Left kidney (tissue), 2 donors: ENCODE measurements around the gene UAP1L1. TPM values are rescaled to one million over a fixed set of nuclear protein-coding genes. Genes with fewer than 3 reads are reported as not detected.
A peak's percentile ranks its signal among the peaks of the same experiment; 100 is the strongest.

Experiments
- DNase-seq: peaks from one replicate; pipeline ENCODE4 v3.0.0-alpha.2; 2013
- polyA plus RNA-seq: library from polyadenylated mRNA; unstranded; fragments of 120-200 nt; gene quantifications from one replicate; pipeline ENCODE4 v1.2.1, GENCODE V29; 2013; ENCODE audit not compliant: insufficient read length

Gene UAP1L1
- polyA plus RNA-seq, 1 donor = 6.9 TPM

DNA sequence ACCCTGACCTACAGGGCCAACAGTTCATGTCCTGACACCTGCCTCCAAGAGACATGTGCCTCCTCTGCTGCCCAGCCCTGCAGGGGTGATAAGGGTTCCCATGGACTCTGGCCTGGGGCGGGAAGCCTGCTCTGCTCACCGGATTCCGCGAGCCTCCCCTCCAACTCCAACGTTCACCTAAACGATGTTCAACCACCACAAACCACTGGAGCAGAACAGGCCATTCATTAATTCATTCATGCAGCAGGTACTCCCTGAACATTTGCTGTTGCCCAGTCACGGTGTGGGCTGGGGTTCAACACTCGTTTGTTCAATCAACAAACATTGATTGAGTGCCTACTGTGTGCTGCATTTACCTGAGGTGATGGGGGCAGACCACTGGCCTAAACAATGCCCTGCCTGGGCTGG, 3.3 kb upstream of the UAP1L1 start:
- no peak for DNase-seq

DNA sequence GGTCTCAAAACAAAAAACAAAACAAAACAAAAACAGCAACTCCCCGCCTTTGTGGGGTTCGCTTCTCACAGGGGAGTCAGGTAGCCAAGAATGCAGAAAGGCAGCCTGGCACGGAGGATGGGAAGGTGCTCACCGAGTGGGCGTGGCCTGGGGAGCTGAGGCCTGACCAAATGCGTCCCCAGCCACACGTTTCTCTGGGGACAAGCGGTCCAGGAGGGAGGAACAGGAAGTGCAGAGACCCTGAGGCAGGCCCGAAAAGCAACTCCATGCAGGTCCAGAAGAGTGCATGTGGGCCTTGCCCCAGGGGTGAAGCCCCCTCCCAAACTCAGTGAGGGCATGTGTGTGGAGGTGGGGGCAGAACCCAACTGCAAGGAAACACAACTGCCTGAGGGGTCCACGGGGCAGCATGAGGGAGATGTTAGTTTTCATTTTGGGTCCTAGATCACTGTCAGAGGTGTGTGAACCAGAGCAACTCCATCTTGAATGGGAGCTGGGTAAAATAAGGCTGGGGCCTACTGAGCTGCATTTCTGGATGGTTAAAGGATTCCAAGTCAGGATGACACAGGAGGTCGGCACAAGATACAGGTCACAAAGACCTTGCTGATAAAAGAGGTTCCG, 2.6 kb upstream of the UAP1L1 start:
- DNase-seq = no peak

GRCh38 chr9:137075275-137075775, 2.0 kb upstream of the UAP1L1 start:
- no peak for DNase-seq

GRCh38 chr9:137076636-137077009, 694 bp upstream of the UAP1L1 start:
- DNase-seq = no peak

DNA sequence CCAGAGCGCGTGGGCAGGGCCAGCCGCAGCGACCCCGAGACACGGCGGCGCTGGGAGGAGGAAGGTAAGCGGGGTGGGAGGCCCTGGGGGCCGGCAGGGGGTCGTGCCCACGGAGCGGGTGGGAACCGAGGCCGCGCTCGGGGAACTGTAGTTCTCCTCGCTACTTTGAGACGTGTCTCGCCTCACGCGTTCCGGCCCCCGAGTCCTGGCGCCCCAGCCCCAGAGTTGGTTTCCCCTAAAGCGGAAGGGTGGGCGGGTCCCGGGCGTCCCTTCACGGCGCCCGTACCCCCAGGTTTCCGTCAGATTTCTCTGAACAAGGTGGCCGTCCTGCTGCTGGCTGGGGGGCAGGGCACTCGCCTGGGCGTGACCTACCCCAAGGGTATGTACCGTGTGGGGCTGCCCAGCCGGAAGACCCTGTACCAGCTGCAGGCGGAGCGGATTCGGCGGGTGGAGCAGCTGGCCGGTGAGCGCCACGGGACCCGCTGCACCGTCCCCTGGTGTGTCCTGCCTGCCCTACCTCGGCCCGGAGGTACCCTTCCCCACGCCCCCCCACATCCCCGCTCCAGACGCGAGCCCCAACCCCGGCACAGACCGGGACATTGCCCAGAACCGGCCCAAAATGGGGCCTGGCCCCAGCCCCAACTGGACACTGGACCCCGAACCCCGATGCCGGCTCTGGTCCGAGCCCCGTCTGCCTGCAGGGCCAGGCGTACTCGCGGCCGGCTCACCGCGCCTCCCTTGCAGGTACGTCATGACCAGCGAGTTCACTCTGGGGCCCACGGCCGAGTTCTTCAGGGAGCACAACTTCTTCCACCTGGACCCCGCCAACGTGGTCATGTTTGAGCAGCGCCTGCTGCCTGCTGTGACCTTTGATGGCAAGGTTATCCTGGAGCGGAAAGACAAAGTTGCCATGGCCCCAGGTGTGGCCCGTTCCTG, 709 bp downstream of the UAP1L1 start:
- DNase-seq = no peak

GRCh38 chr9:137078701-137079400, 1.5 kb downstream of the UAP1L1 start:
- DNase-seq = no peak

DNA sequence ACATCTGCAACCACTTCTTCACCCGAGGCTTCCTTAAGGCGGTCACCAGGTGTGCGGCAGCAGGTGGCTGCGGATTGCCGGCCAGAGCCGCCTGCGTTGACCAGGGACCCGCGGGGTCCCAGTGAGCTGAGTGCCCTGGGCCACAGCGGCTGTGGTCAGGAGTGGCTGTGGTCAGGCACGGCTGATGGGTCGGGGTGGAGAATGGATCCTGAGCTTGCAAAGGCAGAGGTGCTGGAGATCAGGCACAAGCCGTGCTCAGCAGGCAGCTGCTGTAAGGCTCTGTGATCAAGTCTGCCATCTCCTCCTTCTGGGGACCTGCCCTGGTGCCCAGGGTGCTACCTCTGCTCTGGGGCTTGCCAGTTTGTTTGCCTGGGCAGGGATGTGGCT, 2.1 kb downstream of the UAP1L1 start:
- no peak for DNase-seq

GRCh38 chr9:137080260-137081122, 3.2 kb downstream of the UAP1L1 start:
- DNase-seq = no peak

DNA sequence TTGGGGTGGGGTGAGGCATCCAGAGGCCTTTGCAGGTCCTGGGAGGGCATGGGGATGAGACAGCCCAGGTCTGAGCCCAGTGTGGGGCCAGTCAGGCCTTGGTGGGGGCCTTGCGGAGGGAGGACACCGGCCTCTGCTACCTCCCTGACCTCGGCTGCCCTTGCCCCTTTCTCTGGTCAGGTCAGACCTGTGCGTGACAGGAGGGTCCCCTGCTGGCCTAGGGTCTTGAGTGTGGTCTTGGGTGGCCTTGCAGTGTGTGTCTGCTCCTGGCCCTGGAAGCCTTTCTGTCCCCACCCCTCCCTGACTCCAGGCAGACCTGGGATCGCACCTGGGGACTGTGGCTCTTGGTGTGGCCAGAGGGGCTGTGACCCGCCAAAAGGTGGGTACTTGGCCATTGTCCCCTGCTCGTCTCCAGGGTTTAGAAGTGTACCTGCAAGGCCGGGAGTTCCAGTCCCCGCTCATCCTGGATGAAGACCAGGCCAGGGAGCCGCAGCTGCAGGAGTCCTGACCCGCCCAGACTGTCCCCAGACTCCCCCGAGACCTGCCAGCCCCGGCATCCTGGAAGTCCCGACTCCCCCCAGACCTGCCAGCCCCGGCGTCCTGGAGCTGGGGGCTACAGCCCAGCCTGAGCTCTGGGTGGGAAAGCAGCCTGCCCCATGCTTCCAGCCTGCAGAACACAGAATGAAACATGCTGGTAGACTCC, 5.1 kb downstream of the UAP1L1 start:
- DNase-seq = no peak

GRCh38 chr9:137082925-137083290, 5.6 kb downstream of the UAP1L1 start:
- no peak for DNase-seq

DNA sequence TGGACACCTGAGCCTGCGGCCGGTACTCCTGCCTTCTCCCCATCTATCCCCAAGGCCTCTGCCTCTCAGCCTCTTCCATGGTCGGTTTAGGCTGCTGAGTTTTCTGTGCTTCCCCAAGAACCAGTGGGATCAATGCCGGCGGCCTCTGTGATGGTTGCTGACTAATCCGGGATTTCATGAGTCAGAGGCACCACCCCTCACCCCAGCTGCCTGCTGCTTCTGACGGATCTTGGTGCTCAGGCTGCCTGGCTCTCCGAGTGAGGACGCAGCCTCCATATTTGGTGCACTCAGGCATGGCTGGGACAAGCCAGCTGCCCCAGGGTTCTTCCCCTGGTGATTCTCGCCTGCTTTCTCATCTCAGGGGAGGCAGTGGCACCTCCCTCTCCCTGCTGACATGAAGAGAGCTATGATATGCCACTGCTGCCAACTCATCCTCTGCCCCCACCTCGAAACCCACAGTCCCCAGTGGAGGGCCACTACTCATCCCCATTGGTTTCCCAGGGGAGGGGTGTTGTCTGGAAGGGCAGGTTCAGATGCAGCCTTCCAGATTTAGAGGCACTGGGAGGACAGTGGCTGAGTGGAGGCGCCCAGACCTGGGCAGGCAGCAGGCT, 6.2 kb downstream of the UAP1L1 start:
- no peak for DNase-seq

DNA sequence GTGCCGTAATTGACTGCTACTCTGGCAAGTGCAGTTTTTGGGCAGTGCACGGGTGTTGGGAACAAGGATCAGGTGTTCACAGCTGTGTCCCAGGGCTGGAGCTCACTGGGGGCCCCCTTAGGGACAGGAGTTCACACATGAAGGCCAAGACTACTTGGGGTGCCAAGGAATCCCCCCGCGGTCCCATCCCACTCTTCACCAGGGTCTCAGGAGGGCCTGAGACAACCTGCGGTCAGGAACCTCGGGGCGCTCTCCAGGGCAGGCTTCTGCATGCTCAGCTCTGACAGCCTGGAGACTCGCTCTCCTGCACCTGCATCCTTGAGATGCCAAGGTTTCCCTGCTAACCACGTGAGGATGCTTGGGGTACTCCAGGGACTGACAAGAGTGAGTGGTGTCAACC, 7.2 kb downstream of the UAP1L1 start:
- no peak for DNase-seq

DNA sequence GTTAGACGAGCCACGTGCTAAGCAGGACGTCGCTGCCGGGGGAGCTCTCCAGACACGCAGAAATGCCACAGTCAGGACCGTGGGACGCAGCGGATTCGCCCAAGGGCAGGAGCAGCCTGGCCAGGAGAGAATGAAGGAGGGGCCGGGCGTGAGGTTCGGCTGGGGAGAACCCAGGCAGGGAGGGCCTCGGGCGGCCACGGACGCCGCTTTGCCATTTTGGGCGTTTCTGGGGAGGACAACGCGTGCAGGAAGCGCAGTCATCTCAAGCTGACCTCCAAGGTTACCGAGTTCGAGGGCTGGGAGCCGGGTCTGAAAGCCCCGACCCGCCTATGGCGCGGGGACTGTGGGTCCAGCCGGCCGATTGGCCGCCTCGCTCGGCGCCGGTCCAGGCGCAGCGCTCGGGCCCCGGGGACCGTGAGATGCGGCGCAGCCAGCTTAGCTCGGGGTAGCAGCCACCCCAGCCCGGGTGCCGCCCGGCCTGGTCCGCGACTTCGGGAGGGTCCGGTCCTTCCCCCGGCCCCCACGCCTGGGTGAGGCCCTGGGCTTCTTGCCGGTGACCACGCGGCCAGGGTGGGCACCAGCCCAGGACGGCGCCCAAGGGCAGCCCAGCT, 8.7 kb downstream of the UAP1L1 start:
- no peak for DNase-seq

DNA sequence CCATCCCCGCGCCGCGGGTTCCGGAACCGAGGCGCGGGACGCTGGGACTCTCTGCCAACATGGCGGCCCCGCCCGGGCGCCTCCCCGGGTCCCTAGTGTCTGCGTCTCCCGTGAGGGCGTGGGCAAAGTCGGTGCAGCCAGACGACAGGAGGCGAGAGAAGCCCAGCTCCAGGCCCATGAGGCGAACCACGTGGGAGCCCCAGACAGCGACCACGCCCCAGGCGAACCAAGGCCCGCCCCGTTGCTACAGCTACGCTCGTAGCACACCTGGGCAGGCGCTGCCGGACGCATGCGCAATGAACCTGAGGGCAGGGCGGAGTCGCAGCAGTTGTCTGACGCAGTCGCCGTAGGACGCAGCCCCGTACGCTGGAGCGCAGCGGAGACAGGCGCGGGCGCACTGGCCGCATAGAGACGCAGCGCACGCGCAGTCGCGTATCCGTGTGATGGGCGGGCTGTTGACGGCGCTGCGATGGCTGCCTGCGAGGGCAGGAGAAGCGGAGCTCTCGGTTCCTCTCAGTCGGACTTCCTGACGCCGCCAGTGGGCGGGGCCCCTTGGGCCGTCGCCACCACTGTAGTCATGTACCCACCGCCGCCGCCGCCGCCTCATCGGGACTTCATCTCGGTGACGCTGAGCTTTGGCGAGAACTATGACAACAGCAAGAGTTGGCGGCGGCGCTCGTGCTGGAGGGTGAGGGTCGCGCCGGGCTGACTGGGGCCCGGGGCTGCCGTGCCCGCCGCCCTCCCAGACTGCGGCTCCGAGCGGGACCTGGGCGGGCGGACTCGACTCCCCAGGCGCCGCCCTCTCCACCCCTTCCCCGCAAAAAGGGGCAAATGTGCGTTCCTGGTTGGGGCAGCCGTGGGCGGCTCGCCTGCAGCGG, 9.5 kb downstream of the UAP1L1 start, which contains the start of gene MAN1B1:
MAN1B1 (plus strand) TSS at position 455 of the 878 bp plus-strand sequence; CDS start at position 470, 15 bp downstream.
- DNase-seq = peak; percentile 96

- no peak for DNase-seq
These were observed 10.2 kb downstream of the UAP1L1 start for GRCh38 chr9:137087409-137087925.

DNA sequence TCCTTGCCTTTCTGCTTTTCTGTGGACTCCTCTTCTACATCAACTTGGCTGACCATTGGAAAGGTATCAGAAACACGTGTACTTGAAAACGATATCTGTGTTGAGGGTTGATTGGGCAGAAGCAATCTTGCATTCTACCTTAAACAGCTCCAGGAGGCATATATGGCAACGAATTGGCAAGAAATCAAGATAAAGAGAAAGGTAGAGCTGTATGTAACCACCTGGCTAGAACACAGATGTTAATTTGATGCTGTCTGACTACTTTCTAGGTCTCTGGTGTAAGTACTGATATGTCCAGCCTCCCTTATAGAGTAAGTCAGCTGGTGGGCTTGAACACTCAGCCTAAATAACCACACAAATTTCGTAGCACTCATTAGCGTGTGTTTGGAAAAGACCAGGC, 10.8 kb downstream of the UAP1L1 start:
- no peak for DNase-seq

DNA sequence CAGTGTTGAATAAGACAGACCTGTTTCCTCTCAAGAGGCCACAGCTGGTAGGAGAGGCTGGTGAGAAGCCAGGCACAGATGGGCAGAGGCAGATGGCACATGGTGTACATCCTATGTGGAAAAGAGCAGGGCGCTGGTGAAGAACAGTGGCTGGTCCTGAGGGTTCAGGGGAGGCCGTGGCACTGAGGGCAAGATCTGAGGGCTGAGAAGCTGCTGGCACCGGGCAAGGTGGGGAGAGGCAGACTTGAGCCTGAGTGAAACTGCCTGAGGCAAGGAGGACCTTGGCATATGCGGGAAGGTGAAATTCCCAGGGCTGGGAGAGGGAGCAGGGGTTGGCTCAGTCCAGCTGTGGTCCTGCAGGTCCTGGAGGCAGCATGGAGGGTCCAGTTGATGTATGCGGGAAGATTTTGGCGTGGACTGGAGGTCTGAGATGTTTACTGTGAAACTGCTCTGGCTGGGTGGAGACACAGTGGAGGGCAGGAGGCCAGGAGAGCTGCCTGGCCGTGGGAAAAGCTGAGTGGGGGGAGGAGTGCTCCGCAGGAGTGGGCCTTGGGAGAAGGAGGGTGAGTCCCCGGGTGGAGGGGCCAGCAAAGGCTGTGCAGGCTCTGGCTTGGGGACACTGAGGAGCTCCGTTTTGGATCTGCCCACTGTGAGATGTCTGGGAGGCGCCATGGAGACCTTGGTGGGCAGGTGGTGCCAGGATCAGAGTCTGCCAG, 12.1 kb downstream of the UAP1L1 start:
- no peak for DNase-seq
